SK-N-SH (cell line): Measurements from ENCODE around the gene MMP23B.

Experiments
- EP300 ChIP-seq, 2 experiments: IDR thresholded peaks; 2 replicates each; pipeline versions ENCODE4 v1.4.0 to v1.6.1; 2012; ENCODE audit warnings: borderline replicate concordance in 1 of 2, low read depth in 1 of 2, low read length in 1 of 2
- MEF2A ChIP-seq: IDR thresholded peaks from 2 replicates; pipeline ENCODE4 v1.4.0; 2012; ENCODE audit warnings: low read depth, borderline replicate concordance
- POLR2AphosphoS5 ChIP-seq: IDR thresholded peaks from 2 replicates; pipeline ENCODE4 v1.6.1; 2012; ENCODE audit warnings: low read depth, low read length
- RFX5 ChIP-seq: IDR thresholded peaks from 2 replicates; pipeline ENCODE4 v1.6.1; 2012; ENCODE audit warnings: mild to moderate bottlenecking, improper control_type of control experiment, low read length
- SIN3A ChIP-seq: IDR thresholded peaks from 2 replicates; pipeline ENCODE4 v1.6.1; 2012; ENCODE audit warnings: low read depth, mild to moderate bottlenecking, low read length, moderate library complexity, borderline replicate concordance
- TAF1 ChIP-seq: IDR thresholded peaks from 2 replicates; pipeline ENCODE4 v1.6.1; 2012; ENCODE audit warnings: low read depth, mild to moderate bottlenecking, low read length, moderate library complexity, borderline replicate concordance
- TCF12 ChIP-seq: IDR thresholded peaks from 2 replicates; pipeline ENCODE4 v1.4.0; 2012
- TF ChIP-seq, protein P1 (sequence below): fragments of 200-600 bp; sonication (generic); IDR thresholded peaks from 2 replicates; pipeline ENCODE4 v1.6.1; 2017; ENCODE audit warnings: antibody characterized with exemption, mild to moderate bottlenecking, moderate library complexity
- TF ChIP-seq, protein P2 (sequence below): fragments of 150-350 bp; IDR thresholded peaks from 2 replicates; pipeline ENCODE4 v1.6.1; 2016; ENCODE audit warnings: mild to moderate bottlenecking, low read depth, low read length
- TF ChIP-seq, protein P3 (sequence below): fragments of 150-350 bp; IDR thresholded peaks from 2 replicates; pipeline ENCODE4 v1.6.1; 2017; ENCODE audit warnings: antibody characterized with exemption, low read length, low read depth, borderline replicate concordance
- TF ChIP-seq, protein P4 (sequence below): IDR thresholded peaks from 2 replicates; pipeline ENCODE4 v1.4.0; 2012; ENCODE audit warnings: low read depth
- TF ChIP-seq, protein P5 (sequence below): IDR thresholded peaks from 2 replicates; pipeline ENCODE4; 2012

DNA sequence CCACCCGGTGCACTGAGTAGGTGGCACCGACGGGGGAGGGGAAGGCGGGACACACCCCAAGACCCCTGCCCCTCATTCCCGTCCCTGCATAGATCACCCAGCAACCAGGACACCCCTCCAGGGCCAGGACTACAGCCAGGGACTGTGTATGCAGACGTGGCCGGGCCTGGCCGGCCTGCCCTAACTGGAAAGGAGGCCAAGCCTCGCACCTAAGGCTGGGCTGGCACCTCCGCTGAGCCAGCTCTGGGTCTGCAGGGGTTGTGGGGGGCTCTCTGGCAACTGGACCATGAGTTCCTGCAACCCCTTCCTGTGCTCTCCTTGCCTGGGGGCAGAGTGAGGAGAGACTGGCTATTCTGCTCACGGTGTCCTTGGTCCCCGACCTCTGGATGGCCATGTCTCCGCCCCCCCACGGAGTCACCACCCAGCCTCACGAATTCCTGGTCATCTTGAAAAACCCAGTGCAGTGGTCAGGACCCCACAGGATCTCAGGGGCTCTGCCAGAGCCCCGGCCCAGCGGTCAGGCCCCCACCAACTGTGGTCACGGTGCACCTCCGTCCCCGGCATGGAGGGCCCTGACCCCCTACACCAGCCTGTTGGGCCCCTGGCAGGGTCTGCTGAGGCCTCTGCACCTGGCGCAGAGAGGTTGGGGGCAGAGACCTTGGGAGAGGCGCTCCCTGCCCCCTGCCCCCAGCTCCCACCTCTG, 31.0 kb upstream of the MMP23B start:
- TF ChIP-seq, protein P1, sequence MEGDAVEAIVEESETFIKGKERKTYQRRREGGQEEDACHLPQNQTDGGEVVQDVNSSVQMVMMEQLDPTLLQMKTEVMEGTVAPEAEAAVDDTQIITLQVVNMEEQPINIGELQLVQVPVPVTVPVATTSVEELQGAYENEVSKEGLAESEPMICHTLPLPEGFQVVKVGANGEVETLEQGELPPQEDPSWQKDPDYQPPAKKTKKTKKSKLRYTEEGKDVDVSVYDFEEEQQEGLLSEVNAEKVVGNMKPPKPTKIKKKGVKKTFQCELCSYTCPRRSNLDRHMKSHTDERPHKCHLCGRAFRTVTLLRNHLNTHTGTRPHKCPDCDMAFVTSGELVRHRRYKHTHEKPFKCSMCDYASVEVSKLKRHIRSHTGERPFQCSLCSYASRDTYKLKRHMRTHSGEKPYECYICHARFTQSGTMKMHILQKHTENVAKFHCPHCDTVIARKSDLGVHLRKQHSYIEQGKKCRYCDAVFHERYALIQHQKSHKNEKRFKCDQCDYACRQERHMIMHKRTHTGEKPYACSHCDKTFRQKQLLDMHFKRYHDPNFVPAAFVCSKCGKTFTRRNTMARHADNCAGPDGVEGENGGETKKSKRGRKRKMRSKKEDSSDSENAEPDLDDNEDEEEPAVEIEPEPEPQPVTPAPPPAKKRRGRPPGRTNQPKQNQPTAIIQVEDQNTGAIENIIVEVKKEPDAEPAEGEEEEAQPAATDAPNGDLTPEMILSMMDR, result no peak
- TF ChIP-seq POLR2AphosphoS5 (no peak), RFX5 (no peak), EP300 (IDR thresholded peaks at IDR 0.05; ENCODE audit: borderline replicate concordance in 1 of 2, low read depth in 1 of 2, low read length in 1 of 2) (no peak), SIN3A (no peak), TAF1 (no peak), MEF2A (no peak), TCF12 (no peak)
- TF ChIP-seq, protein P2, sequence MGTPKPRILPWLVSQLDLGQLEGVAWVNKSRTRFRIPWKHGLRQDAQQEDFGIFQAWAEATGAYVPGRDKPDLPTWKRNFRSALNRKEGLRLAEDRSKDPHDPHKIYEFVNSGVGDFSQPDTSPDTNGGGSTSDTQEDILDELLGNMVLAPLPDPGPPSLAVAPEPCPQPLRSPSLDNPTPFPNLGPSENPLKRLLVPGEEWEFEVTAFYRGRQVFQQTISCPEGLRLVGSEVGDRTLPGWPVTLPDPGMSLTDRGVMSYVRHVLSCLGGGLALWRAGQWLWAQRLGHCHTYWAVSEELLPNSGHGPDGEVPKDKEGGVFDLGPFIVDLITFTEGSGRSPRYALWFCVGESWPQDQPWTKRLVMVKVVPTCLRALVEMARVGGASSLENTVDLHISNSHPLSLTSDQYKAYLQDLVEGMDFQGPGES, result no peak
- TF ChIP-seq, protein P3, sequence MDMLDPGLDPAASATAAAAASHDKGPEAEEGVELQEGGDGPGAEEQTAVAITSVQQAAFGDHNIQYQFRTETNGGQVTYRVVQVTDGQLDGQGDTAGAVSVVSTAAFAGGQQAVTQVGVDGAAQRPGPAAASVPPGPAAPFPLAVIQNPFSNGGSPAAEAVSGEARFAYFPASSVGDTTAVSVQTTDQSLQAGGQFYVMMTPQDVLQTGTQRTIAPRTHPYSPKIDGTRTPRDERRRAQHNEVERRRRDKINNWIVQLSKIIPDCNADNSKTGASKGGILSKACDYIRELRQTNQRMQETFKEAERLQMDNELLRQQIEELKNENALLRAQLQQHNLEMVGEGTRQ, result no peak
- TF ChIP-seq, protein P4, sequence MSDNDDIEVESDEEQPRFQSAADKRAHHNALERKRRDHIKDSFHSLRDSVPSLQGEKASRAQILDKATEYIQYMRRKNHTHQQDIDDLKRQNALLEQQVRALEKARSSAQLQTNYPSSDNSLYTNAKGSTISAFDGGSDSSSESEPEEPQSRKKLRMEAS, result no peak
- TF ChIP-seq, protein P5, sequence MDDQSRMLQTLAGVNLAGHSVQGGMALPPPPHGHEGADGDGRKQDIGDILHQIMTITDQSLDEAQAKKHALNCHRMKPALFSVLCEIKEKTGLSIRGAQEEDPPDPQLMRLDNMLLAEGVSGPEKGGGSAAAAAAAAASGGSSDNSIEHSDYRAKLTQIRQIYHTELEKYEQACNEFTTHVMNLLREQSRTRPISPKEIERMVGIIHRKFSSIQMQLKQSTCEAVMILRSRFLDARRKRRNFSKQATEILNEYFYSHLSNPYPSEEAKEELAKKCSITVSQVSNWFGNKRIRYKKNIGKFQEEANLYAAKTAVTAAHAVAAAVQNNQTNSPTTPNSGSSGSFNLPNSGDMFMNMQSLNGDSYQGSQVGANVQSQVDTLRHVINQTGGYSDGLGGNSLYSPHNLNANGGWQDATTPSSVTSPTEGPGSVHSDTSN, result no peak
